UCSD-AML1 (cell line): ENCODE data around the gene GFM1.

Experiments used
- DNase-seq: peaks from one replicate; lab custom pipeline; 2025; ENCODE audit not compliant: unreplicated experiment; lab: John Stamatoyannopoulos, UW

Gene GFM1

GRCh38 chr3:158644345-158644908 is at the start of gene GFM1:
Gene GFM1 (plus strand): TSS chr3:158644527. CDS start chr3:158644635, 108 bp downstream.
- DNase-seq, result peak; percentile 90

GRCh38 chr3:158600787-158601186 is 43.5 kb upstream of the GFM1 start:
- DNase-seq, result no peak

- no peak for DNase-seq
These were observed 42.1 kb upstream of the GFM1 start for GRCh38 chr3:158602227-158602626.

GRCh38 chr3:158617982-158618875 is 26.1 kb upstream of the GFM1 start:
- DNase-seq, result no peak

GRCh38 chr3:158625881-158626280 is 18.4 kb upstream of the GFM1 start:
- no peak for DNase-seq

GRCh38 chr3:158631981-158632380 is 12.3 kb upstream of the GFM1 start:
- DNase-seq, result no peak

GRCh38 chr3:158640646-158641045 is 3.7 kb upstream of the GFM1 start:
- DNase-seq, result no peak

- DNase-seq, result no peak
These were observed 2.3 kb upstream of the GFM1 start for GRCh38 chr3:158642005-158642404.

- no peak for DNase-seq
These were observed 1.7 kb upstream of the GFM1 start for GRCh38 chr3:158642474-158643210.

- no peak for DNase-seq
These were observed 5.5 kb downstream of the GFM1 start for GRCh38 chr3:158649791-158650190.

GRCh38 chr3:158651192-158651591 is 6.9 kb downstream of the GFM1 start:
- no peak for DNase-seq

GRCh38 chr3:158652463-158652862 is 8.1 kb downstream of the GFM1 start:
- no peak for DNase-seq

- DNase-seq, result no peak
These were observed 14.6 kb downstream of the GFM1 start for GRCh38 chr3:158658889-158659288.

GRCh38 chr3:158659454-158660237 is 15.3 kb downstream of the GFM1 start:
- peak; percentile 23 for DNase-seq

GRCh38 chr3:158660711-158661110 is 16.4 kb downstream of the GFM1 start:
- no peak for DNase-seq

- no peak for DNase-seq
These were observed 18.9 kb downstream of the GFM1 start for GRCh38 chr3:158663246-158663645.

- no peak for DNase-seq
These were observed 19.5 kb downstream of the GFM1 start for GRCh38 chr3:158663832-158664231.

- DNase-seq, result no peak
These were observed 22.1 kb downstream of the GFM1 start for GRCh38 chr3:158666416-158666815.

GRCh38 chr3:158668506-158668905 is 24.2 kb downstream of the GFM1 start:
- no peak for DNase-seq

- DNase-seq, result no peak
These were observed 27.5 kb downstream of the GFM1 start for GRCh38 chr3:158671821-158672214.
